ENCODE data around the gene LRRC74B. TPM values are rescaled to one million over a fixed set of nuclear protein-coding genes. Genes with fewer than 3 reads are reported as not detected.

LRRC74B gene
- total and polyA plus RNA-seq, 2 of the 4 experiments (the other 2 are of a cell fraction) = not detected

DNA sequence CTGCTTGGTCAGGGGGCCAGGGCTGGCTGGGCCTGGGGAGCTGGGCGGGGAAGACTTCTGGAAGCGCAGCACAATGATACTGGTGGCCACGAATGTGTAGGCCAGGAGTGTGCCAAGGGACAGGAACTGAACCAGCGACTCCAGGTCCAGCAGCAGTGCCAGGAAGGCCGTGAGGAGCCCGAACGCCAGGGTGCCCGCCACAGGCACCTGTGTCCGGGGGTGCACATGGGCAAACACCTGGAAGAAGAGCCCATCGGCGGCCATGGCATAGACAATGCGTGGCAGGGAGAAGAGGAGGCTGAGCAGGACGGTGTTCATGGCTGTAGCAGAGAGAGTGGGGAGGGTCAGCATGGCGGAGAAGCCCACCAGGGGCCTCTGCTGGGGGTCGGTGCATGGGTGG, 15.7 kb upstream of the LRRC74B start:
- dilution Hi-C loops (cut with HindIII; ENCODE audit: low sequenced_read_pairs, unreplicated experiment) = no loop called here
- CTCF ChIA-PET = no interaction called here
- POLR2A ChIA-PET (ENCODE audit: unreplicated experiment) = no interaction called here

More for the DNA sequence above, 15.7 kb upstream of the LRRC74B start:
- Histone ChIP-seq H3K36me3 (ENCODE audit: control insufficient read depth, insufficient read depth, low read length) (no peaks in the 10 kb centered on the region), H4K5ac (ENCODE audit: low read depth, low read length) (no peak overlapping the region), H4K91ac (ENCODE audit: insufficient read depth, low read depth, low read length) (no peak overlapping the region), H3K18ac (ENCODE audit: low read depth, low read length) (no peak overlapping the region), H2BK20ac (ENCODE audit: low read depth, low read length) (no peak overlapping the region), H3K4me1 (ENCODE audit: control insufficient read depth, insufficient read depth, low read length) (peaks cover 3% of the 10 kb centered on the region; the same call in 1 of the 2 replicates), H2BK15ac (ENCODE audit: low read depth, low read length) (no peak overlapping the region), H3K9me1 (ENCODE audit: insufficient read depth, low read length) (no peaks in the 10 kb centered on the region), H3K9me3 (ENCODE audit: control insufficient read depth, insufficient read depth, low read length) (no peaks in the 10 kb centered on the region), H3K27ac (ENCODE audit: insufficient read depth, low read length) (no peak overlapping the region), H3K23ac (ENCODE audit: low read depth, low read length) (no peak overlapping the region), H2AK5ac (ENCODE audit: low read depth, low read length) (no peak overlapping the region), H4K8ac (ENCODE audit: low read depth in 2 of 2, low read length in 2 of 2) (no peak overlapping the region), H3K4ac (ENCODE audit: low read depth, low read length) (no peak overlapping the region), H3K4me2 (ENCODE audit: low read depth, low read length) (no peak overlapping the region), H3K27me3 (ENCODE audit: control insufficient read depth, insufficient read depth, low read length) (peaks cover 34% of the 10 kb centered on the region), H2AK9ac (replicated peaks; ENCODE audit: low read depth, low read length, poor library complexity) (no peak overlapping the region), H2AFZ (replicated peaks; ENCODE audit: low read length, poor library complexity) (no peak overlapping the region), H3K9ac (ENCODE audit: low read depth, low read length) (no peak overlapping the region), H2BK120ac (ENCODE audit: low read depth, low read length) (no peak overlapping the region), H3K79me1 (ENCODE audit: low read depth in 1 of 2, low read length in 2 of 2) (no peaks in the 10 kb centered on the region), H3K4me3 (ENCODE audit: insufficient read depth, low read depth, low read length) (no peak overlapping the region), H3K14ac (replicated peaks; ENCODE audit: low read depth, low read length) (no peak overlapping the region), H4K20me1 (ENCODE audit: insufficient read depth, low read length) (no peaks in the 10 kb centered on the region), H2BK5ac (ENCODE audit: low read depth, low read length, poor library complexity, severe bottlenecking) (no peak overlapping the region), H3K56ac (ENCODE audit: extremely low read depth, insufficient read depth, low read length) (no peak overlapping the region)
- DNase-seq (no peak), ATAC-seq (ENCODE audit: low read depth) (no peak)
- WGBS, 2 experiments (ENCODE audit: extremely low coverage in 2 of 2, insufficient read length in 1 of 2) = 87% methylated on average over 7 of the region's 15 CpGs; no CpG with 5 or more reads in 1 of the 2 experiments
- in situ Hi-C loops (cut with MboI; ENCODE audit: low sequenced_read_pairs) = no loop called here
- intact Hi-C loops (cut with micrococcal nuclease) = no loop called here
- no TSS peak for BruUV-seq (replicated peaks)
- TF ChIP-seq CHD1 (IDR thresholded peaks at IDR 0.05; ENCODE audit: low read depth, low read length) (no peak), MAFK (IDR thresholded peaks at IDR 0.05; ENCODE audit: low read depth, low read length) (no peak), FOS (IDR thresholded peaks at IDR 0.05; ENCODE audit: low read depth, low read length) (no peak), CEBPB (IDR thresholded peaks at IDR 0.05; ENCODE audit: low read depth, low read length) (no peak), SMC3 (IDR thresholded peaks at IDR 0.05; ENCODE audit: low read depth, low read length) (no peak), RAD21 (IDR thresholded peaks at IDR 0.05; ENCODE audit: low read length) (no peak), USF2 (IDR thresholded peaks at IDR 0.05; ENCODE audit: low read depth, low read length) (no peak), BHLHE40 (IDR thresholded peaks at IDR 0.05; ENCODE audit: low read depth, low read length) (no peak), RCOR1 (IDR thresholded peaks at IDR 0.05; ENCODE audit: insufficient replicate concordance, low read length) (no peak), NFE2L2 (IDR thresholded peaks at IDR 0.05; ENCODE audit: low read depth, low read length) (no peak), RFX5 (IDR thresholded peaks at IDR 0.05; ENCODE audit: low read depth, low read length) (no peak)
- TF ChIP-seq, protein P1, sequence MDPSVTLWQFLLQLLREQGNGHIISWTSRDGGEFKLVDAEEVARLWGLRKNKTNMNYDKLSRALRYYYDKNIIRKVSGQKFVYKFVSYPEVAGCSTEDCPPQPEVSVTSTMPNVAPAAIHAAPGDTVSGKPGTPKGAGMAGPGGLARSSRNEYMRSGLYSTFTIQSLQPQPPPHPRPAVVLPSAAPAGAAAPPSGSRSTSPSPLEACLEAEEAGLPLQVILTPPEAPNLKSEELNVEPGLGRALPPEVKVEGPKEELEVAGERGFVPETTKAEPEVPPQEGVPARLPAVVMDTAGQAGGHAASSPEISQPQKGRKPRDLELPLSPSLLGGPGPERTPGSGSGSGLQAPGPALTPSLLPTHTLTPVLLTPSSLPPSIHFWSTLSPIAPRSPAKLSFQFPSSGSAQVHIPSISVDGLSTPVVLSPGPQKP (IDR thresholded peaks at IDR 0.05; ENCODE audit: borderline replicate concordance, low read depth, low read length) = no peak
- TF ChIP-seq, protein P2, sequence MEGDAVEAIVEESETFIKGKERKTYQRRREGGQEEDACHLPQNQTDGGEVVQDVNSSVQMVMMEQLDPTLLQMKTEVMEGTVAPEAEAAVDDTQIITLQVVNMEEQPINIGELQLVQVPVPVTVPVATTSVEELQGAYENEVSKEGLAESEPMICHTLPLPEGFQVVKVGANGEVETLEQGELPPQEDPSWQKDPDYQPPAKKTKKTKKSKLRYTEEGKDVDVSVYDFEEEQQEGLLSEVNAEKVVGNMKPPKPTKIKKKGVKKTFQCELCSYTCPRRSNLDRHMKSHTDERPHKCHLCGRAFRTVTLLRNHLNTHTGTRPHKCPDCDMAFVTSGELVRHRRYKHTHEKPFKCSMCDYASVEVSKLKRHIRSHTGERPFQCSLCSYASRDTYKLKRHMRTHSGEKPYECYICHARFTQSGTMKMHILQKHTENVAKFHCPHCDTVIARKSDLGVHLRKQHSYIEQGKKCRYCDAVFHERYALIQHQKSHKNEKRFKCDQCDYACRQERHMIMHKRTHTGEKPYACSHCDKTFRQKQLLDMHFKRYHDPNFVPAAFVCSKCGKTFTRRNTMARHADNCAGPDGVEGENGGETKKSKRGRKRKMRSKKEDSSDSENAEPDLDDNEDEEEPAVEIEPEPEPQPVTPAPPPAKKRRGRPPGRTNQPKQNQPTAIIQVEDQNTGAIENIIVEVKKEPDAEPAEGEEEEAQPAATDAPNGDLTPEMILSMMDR (conservative IDR thresholded peaks at IDR 0.05; ENCODE audit: low read depth, low read length) = no peak

All from IMR-90 (cell line).